HG03439 (cell line): Measurements from ENCODE around the gene GORAB.

Source experiments
- ATAC-seq: cut with Tn5 transposase; IDR thresholded peaks from one replicate; pipeline ENCODE4 v1.9.1; 2021; ENCODE audit warnings: mild to moderate bottlenecking, moderate library complexity; ENCODE audit not compliant: unreplicated experiment

The GORAB gene, protein sequence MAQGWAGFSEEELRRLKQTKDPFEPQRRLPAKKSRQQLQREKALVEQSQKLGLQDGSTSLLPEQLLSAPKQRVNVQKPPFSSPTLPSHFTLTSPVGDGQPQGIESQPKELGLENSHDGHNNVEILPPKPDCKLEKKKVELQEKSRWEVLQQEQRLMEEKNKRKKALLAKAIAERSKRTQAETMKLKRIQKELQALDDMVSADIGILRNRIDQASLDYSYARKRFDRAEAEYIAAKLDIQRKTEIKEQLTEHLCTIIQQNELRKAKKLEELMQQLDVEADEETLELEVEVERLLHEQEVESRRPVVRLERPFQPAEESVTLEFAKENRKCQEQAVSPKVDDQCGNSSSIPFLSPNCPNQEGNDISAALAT

DNA sequence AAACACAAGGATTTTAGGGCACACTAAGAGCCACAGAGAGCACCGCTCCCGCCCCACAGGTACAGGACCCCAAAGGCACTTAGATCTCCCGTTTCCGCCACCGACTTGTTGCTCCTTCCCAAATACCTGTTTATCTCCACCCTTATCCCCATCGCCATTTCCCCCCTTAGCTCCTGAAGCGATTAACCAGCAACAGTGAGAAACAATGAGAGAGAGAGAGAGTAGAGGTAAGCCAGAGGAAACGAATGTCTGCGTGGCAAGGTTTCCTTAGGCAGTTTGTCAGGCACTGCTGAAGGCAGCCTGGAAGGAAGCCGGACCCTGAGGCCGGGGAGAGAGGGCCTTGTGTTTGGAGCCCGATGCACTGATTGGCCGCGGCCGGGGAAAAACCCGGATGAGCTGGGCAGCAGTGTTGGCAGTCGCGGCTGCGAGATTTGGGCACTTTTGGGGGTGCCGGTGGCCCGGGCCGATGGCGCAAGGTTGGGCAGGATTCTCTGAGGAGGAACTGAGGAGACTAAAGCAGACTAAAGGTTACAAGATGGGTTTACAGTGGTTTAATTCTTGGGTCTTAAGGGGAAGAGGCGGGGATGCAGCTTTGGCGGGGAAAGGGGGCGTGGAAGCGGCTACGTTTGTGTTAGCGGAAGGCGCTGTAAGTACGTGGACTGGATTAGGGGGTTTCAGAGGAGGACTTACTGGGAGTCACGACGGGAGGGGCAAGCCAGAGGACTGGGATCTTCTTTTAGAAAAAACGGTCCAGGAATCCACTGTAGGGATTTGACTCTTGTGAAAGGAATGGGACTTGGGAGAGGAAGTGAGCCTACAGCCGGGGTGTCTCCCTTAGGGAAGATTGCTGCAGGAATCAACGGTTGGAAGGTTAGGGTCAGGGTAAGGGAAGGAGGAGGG, at the start of gene GORAB:
TSS of gene GORAB (plus strand) at position 409 of the 900 bp plus-strand sequence. CDS start at position 467, 58 bp downstream.
- peak; percentile 99 for ATAC-seq

DNA sequence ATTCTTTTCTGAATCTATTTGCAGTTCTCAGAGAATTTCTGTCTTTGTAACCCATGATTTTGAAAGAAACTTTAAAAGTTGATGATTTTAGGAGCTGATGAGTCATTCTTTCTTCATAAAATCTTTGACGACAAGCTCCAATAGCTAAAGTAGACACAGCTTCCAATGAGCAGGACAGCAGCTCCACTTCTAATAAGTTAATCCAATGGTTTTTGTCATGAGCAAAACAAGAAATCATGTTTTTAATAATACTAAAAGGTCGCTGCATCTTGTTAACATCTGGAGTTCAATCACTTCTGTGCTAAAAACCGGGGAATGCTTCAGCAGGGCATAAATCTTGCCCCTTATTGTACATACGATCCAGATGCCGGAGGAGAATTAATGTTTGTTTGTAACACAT, 48.9 kb upstream of the GORAB start:
- ATAC-seq = no peak

GRCh38 chr1:170487503-170487902, 44.5 kb upstream of the GORAB start:
- no peak for ATAC-seq

DNA sequence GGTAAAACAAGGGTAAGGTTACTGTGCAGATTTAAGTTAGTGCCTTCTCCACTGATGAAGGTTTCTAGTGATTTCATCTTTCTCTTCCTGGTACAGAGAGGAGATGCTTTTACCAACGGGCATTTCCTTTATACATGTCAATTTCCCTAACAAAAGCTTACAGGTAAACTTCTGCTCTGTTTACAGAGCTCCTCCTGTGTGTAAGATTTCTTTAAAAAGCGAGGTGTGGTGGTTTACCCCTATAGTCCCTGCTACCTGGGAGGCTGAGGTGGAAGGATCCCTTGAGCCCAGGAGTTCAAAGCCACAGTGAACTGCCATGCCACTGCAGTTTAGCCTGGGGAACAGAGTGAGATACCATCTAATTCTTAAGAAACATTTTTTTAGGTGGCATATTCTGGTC, 40.7 kb upstream of the GORAB start:
- no peak for ATAC-seq

- ATAC-seq = no peak
Measured at GRCh38 chr1:170494369-170494768, 37.6 kb upstream of the GORAB start.

DNA sequence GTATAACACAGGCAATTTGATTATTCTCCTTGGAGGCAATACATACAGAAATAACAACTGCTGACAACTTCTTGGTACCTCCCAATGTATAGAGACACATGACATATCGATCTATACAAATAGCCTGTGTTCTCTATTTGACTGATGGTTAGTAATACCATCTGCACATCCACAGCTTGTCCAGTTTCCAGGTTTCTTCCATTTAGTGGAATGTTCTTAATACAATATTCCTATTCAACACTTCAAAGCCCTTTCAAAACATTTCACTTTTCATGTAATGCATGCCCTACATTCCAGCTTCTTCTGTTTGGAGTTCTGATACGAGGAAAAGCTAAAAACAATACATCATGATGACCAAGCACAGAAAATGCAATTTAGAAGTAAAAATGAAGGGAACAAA, 37.0 kb upstream of the GORAB start:
- ATAC-seq = no peak

DNA sequence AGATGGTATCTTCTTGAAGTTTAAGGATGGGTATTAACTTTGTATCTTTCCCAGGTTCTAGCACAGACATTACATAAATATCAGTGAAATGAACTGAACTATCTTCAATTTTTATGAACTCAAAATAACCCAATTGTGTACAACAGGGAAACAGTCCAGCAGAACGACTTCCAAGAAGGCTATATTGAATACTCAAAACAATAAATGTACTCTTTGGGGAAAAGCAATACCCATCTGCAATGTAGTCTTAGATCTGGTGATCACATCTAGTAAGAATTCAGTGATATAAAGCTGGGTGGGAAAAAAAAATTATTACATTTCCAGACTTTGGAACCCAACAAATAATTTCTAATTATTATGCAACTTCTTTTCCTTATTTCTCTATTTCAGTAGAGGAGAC, 33.1 kb upstream of the GORAB start:
- ATAC-seq = no peak

GRCh38 chr1:170503665-170504064, 28.3 kb upstream of the GORAB start:
- no peak for ATAC-seq

GRCh38 chr1:170510163-170510562, 21.8 kb upstream of the GORAB start:
- ATAC-seq = no peak

GRCh38 chr1:170511038-170511437, 20.9 kb upstream of the GORAB start:
- ATAC-seq = no peak

GRCh38 chr1:170513138-170513537, 18.8 kb upstream of the GORAB start:
- ATAC-seq = no peak

DNA sequence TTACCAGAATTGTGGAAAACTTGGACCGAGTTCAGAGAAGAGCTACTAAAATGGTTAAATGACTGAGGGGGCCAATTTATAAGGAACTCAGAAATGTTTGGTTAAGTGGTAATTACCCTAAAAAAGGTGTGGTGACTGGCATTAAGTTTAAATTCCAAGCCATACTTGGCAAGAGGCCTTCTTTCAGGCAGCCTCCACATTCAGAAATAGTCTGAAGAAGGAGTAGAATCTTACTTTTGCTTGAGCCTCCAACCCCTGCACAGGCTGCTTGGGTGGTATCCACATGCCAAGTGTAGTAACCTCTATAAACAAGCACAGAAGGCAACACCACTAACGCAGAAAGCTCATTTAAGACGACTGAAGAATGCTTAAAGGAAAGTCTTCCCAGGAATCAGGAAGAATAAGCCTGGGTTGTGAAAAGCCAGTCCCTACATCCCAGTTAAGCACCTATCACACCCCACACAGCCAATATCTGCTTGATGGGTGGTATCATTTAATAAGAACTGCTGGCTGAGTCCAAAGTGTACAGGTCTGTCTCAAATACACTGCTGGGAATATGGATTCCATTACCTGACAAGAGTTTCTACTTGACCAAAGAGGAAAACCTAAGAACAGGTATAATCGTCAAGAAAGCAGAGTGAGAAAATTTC, 13.7 kb upstream of the GORAB start:
- no peak for ATAC-seq

- no peak for ATAC-seq
Measured at GRCh38 chr1:170518965-170519364, 13.0 kb upstream of the GORAB start.

GRCh38 chr1:170520601-170521000, 11.4 kb upstream of the GORAB start:
- ATAC-seq = no peak

GRCh38 chr1:170521818-170522217, 10.1 kb upstream of the GORAB start:
- no peak for ATAC-seq

- ATAC-seq = no peak
Measured at GRCh38 chr1:170530972-170531757, 801 bp upstream of the GORAB start.

- ATAC-seq = no peak
Measured at GRCh38 chr1:170533298-170533697, 1.3 kb downstream of the GORAB start.

- no peak for ATAC-seq
Measured at GRCh38 chr1:170534626-170535147, 2.7 kb downstream of the GORAB start.

DNA sequence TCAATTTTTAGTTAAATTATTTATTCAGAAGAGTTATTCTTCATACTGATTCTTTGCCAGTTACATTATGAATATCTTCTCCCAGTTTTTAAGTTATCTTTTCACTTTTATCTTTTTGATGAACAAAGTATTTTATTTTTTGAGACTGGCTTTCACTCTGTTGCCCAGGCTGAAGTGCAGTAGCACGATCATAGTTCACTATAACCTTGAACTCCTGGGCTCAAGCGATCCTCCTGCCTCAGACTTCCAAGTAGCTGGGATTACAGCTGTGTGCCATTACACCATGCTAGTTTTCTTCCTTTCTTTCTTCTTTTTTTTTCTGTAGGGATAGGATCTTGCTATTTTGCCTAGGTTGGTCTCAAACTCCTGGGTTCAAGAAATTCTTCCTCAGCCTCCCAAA, 3.5 kb downstream of the GORAB start:
- no peak for ATAC-seq

- ATAC-seq = no peak
Measured at GRCh38 chr1:170536924-170537551, 5.1 kb downstream of the GORAB start.
